GM12801 (cell line): ENCODE measurements around the gene CHST12.

Experiments used
- CTCF ChIP-seq: IDR thresholded peaks from one replicate; pipeline ENCODE4 v1.5.1; 2011; ENCODE audit warnings: control low read depth; ENCODE audit not compliant: insufficient read length; ENCODE audit errors: extremely low read depth

The CHST12 gene

GRCh38 chr7:2358968-2359527 is 44.4 kb upstream of the CHST12 start:
- no peak for TF ChIP-seq CTCF

GRCh38 chr7:2359610-2360009 is 43.8 kb upstream of the CHST12 start:
- TF ChIP-seq CTCF = no peak

- TF ChIP-seq CTCF = no peak
Measured at GRCh38 chr7:2360796-2361195, 42.6 kb upstream of the CHST12 start.

GRCh38 chr7:2362385-2363088 is 40.9 kb upstream of the CHST12 start:
- TF ChIP-seq CTCF = no peak

- TF ChIP-seq CTCF = no peak
Measured at GRCh38 chr7:2369139-2369538, 34.3 kb upstream of the CHST12 start.

GRCh38 chr7:2371329-2371728 is 32.1 kb upstream of the CHST12 start:
- no peak for TF ChIP-seq CTCF

- TF ChIP-seq CTCF = no peak
Measured at GRCh38 chr7:2372724-2373123, 30.7 kb upstream of the CHST12 start.
